ENCODE measurements around the gene PPP2R3C.
A peak's percentile ranks its signal among the peaks of the same experiment; 100 is the strongest.
"Not testable (repeated sequence)": the region's sequence is repeated elsewhere in the genome, so short reads cannot be mapped to it uniquely, and the experiment has no call there.

Gene PPP2R3C

DNA sequence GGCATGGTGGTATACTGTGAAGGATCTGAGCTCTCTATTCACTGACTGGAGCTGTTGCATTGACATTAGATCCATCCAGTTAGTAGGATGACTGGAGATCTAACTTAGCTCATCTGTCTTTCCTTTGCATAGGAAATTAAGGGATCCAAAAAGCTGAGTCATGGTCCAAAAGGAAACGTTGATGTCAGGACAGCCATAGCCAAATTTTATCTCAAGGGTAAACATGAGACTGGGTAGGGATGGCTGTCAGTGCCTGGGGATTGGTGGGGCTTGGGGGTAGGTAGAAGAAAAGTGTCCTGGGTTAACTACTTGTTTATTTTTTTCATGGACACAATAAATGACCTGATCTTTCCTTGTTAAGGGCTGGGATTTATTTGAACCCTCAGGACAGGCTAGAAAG lies 71.1 kb downstream of the PPP2R3C start:
- no peak for DNase-seq

DNA sequence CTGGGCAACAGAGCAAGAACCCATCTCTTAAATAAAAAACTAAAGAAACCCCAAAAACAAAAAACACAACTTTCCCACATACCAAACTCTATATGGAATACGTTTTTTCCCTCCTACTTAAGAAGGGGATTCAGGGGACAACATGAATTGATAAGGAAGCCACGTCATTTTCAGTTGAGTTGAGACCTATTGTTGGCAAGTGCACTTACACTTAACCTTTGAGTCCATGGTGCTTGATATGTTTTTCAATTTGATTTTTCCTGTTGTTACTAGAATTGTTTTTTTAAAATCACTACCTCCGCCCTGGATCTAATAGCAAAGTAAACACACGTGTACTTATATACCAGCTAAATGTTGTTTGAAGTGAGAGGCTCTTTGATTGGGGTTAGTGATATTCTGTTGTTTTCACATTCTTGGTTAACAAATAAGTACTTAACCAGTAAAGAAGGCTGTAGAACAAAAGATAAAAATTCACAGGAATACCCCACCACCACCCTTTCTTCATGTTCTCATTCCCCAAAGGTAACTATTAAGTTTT lies 73.7 kb downstream of the PPP2R3C start:
- no peak for DNase-seq

DNA sequence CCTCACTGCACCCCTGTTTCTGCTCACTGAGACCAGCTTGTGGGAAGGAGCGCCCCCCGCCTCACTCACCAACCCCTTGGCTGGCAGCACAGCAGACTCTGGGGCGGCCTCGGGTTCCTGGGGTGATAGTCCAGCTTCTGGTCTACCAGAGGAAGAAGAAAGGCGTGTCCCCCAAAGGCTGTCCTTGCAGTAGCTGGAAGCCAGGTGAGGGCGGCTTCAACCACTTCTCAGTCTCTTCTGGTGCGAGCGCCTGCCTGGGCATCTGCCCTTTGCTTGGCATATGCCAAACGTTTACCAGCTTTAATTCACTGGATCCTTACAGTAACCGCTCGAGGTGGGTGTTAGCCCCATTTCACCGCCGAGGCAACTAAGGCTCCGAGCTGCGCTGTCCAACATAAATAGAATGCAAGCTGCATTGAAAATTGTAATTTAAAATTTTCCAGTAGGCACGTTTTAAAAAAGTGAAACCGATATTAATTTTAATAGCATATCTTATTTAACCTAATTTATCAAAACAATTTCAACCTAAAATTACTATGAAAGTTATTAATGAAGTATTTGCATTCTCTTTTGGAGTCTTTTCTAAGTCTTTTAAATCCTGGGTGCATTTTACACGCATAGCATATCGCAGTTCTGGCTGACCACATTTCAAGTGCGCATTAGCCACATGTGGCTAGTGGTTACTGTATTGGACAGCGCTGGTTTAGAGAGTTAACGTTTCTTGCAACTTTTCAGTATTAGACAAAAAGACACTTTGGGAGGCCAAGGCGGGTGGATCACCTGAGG lies 74.8 kb downstream of the PPP2R3C start:
- peak; percentile 65 for DNase-seq

DNA sequence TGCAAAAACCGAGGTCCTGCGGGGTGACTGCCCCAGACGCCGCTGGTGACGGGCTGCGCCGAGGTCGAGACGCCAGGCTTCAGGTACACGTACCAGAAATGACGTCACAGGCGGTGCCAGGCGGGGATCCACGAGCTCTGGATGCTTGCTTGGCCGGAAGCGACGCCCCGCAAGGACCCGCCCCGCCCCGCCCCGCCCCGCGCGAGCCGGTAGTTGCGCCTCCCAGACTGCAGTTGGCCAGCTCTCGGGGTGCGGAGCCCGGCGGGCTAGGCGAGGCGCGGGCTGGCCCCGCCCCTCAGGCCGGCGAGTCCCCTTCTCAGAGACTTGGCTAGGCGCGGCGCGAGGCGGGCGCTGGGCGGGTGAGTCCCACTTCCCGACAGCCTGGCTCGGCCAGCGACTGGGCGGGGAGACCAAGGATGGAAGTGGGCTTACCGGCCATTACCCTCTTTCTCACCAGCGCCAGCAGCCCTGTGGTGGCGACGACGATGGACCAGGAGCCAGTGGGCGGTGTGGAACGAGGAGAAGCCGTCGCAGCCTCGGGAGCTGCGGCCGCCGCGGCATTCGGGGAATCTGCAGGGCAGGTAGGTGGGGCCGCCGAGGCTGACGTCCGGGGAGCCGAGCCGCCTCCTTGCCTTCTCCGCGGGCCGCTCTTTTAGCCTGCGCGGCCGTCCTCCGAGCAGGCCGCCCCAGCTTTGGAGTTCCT lies 75.6 kb downstream of the PPP2R3C start, which contains the start of gene FAM177A1:
Gene FAM177A1, plus strand, starts transcription at position 225 of the 703 bp plus-strand sequence. Its CDS starts 192 bp downstream, at position 417.
- DNase-seq: peak; percentile 99

DNA sequence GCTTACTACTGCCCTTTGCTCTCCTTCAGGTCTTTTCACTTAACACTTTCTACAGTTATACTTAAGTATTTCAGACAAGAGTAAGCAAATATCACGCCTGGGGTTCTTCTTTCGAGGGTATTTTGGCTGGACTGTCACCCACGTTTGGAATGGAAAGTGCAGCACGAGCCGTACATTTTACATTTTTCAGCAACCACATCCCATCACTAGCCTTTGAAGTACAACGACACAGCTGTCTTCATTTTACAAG lies 76.1 kb downstream of the PPP2R3C start:
- no peak for DNase-seq

DNA sequence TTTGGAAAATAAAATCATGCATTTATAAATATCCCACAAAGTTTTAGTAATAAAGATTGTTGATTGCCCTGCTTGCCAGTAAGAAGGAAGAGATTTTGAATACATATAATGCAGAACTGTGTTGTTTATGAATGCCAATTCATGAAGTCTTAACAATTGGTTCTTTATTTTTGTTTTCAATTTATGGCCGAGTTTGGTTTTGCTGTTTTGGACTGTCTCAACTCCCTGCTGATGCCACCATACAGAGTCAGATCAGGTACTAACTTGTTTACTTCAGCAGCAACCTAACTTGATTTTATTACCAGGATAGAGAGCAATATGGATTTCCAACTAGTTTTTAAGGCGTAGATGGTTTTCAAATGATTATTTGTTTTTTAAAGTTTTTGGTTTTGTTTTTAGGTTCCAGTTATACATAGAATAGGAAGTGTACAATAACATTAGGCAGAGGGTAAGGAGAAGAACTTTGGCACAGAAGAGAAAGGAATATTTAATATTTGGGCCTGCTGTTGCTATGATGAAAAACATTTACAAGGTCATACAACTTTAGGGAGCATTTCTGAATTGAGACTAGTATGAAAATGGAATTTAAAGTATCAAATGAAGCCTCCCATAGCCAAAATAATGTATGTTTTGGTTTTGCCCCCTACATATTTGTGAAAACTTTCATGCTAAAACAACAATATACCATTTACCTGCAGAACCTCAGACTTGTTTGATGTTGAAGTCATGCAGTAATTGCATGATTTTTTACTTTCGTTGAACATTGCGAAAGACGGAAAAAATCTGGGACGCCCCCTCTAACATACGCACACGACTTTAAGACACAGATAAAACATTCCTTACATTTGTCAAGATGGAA lies 76.6 kb downstream of the PPP2R3C start:
- DNase-seq: peak; percentile 14

DNA sequence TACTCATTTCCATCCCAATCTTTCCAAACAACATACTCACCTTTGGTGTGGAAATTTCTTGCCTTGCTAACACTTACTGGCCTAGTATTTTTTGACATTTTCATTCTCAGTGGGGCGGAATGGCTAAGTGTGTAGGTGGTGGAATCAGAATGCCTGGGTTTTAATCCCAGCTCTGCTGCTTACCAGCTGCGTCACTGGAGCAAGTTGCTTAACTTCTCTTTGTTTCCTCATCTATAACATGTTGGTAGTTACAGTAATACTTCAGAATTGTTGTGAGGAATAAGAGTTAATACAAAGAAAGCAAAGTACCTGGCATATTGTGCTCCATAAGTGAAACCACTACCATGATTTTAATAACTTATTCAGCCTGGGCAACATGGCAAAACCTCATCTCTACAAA lies 78.7 kb downstream of the PPP2R3C start:
- no peak for DNase-seq

DNA sequence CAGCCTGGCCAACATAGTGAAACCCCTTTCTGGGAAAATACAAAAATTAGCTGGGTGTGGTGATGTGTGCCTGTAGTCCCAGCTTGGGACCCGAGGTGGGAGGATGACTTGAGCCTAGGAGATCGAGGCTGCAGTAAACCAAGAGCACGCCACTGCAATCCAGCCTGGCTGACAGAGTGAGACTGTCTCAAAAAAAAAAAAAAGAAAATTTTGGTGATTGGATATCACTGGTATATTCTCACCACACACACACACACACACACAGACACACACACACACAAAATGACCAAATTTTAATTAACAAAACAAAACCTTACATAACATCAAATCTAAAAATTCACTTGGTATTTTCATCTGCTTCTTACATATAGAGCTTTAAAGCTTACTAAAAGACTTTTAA lies 79.2 kb downstream of the PPP2R3C start:
- no peak for DNase-seq

DNA sequence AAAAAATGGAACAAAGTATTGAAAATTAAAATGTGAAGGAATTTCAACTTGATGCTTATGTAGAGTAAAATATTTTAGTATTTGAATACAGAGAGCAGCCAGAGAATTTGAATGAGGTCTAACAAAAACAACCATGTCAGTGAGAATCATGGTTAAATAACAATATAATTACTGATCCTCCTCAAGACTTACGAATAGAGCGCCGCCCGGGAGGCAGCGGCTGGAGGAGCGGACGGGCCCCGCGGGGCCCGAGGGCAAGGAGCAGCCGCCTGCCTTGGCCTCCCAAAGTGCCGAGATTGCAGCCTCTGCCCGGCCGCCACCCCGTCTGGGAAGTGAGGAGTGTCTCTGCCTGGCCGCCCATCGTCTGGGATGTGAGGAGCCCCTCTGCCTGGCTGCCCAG lies 83.5 kb downstream of the PPP2R3C start:
- DNase-seq: not testable (repeated sequence)
